Activated CD8-positive, alpha-beta memory T cell treated with anti-CD3 and anti-CD28 coated beads, Interleukin-2, amount 50 U/mL, for 24 hours (primary cell): ENCODE data around the gene PCDHGA9.
"Not testable (repeated sequence)": the region's sequence is repeated elsewhere in the genome, so short reads cannot be mapped to it uniquely, and the experiment has no call there.

ENCODE experiments used
- DNase-seq: peaks from one replicate; pipeline ENCODE4 v3.0.0-alpha.2; 2020; ENCODE audit errors: extremely low read depth

PCDHGA9 gene

GRCh38 chr5:141384471-141385267, 17.9 kb upstream of the PCDHGA9 start:
- no peak for DNase-seq

- not testable (repeated sequence) for DNase-seq
These were observed 14.8 kb upstream of the PCDHGA9 start, which contains the start of gene PCDHGB4 for GRCh38 chr5:141387557-141388311. Gene PCDHGB4, plus strand, starts transcription at chr5:141387698. Its CDS starts 187 bp downstream, at chr5:141387885.

GRCh38 chr5:141388661-141389060, 13.9 kb upstream of the PCDHGA9 start:
- no peak for DNase-seq

- DNase-seq: no peak
These were observed 13.2 kb upstream of the PCDHGA9 start for GRCh38 chr5:141389153-141390042.

GRCh38 chr5:141392429-141393198, 10.0 kb upstream of the PCDHGA9 start, which contains the start of gene PCDHGA8:
Gene PCDHGA8, plus strand, starts transcription at chr5:141392633. Its CDS starts 181 bp downstream, at chr5:141392814.
- no peak for DNase-seq

- DNase-seq: no peak
These were observed 9.3 kb upstream of the PCDHGA9 start for GRCh38 chr5:141393267-141393666.

GRCh38 chr5:141394401-141395187, 8.0 kb upstream of the PCDHGA9 start:
- DNase-seq: not testable (repeated sequence)

GRCh38 chr5:141397756-141398551, 4.6 kb upstream of the PCDHGA9 start, which contains the start of gene PCDHGB5:
Gene PCDHGB5, plus strand, starts transcription at chr5:141397947. Its CDS starts 181 bp downstream, at chr5:141398128.
- DNase-seq: not testable (repeated sequence)

GRCh38 chr5:141398608-141399007, 4.0 kb upstream of the PCDHGA9 start:
- DNase-seq: no peak

- no peak for DNase-seq
These were observed 2.9 kb upstream of the PCDHGA9 start for GRCh38 chr5:141399555-141400258.

- DNase-seq: no peak
These were observed 809 bp downstream of the PCDHGA9 start for GRCh38 chr5:141403387-141403786.

- not testable (repeated sequence) for DNase-seq
These were observed 5.4 kb downstream of the PCDHGA9 start, which contains the start of gene PCDHGB6 for GRCh38 chr5:141407790-141408505. Gene PCDHGB6, plus strand, starts transcription at chr5:141408021. Its CDS starts 182 bp downstream, at chr5:141408203.

GRCh38 chr5:141409598-141410306, 7.2 kb downstream of the PCDHGA9 start:
- no peak for DNase-seq

- no peak for DNase-seq
These were observed 9.0 kb downstream of the PCDHGA9 start for GRCh38 chr5:141411575-141411974.

GRCh38 chr5:141412854-141413539, 10.4 kb downstream of the PCDHGA9 start, which contains the start of gene PCDHGA10:
Gene PCDHGA10, plus strand, starts transcription at chr5:141412987. Its CDS starts 189 bp downstream, at chr5:141413176.
- DNase-seq: no peak

GRCh38 chr5:141413540-141414069, 11.0 kb downstream of the PCDHGA9 start:
- DNase-seq: no peak
